NCI-H774 (cell line): ENCODE measurements around the gene CACNA2D3.

ENCODE experiments used
- DNase-seq: peaks from one replicate; lab custom pipeline; 2025; lab: John Stamatoyannopoulos, UW

CACNA2D3 gene

DNA sequence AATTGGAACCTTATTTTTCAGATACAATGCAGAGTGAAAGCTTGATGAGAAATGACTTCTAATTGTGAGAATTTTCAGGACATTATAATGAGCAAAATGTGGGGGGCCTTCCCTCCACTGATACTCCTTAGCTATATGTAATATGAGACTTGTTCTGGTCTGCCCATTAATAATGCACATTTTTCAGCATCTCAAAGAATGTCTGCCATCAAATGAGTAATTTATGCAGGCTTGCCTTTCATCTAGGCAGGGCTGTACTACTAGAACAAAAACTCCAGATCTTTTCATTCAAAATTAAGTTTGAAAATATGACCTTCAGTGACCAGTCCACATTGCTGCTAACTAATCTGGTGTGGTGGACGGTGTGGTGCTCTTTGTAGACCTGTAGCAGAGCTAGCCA, 678.1 kb downstream of the CACNA2D3 start:
- no peak for DNase-seq

DNA sequence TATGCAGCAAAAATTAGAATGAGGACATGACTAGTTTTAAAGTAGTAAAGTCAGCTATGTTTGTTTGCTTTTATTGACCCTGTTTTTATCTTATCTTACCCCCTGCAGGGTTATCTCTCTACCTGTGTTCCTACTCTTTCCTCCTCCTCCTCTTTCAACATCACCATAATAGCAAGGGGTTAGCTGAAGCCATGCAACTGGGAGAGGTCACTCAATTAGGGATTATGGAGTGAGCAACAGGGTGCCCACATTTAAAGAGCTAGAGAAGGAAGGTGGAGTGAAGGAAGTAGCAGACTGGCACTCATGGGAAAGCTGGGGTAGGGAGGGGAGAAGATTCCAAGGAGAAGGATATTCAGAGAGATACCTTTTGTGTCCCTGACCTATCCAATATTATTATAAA, 679.6 kb downstream of the CACNA2D3 start:
- DNase-seq = no peak

- DNase-seq = no peak
Observed at GRCh38 chr3:54810401-54810800, 688.0 kb downstream of the CACNA2D3 start.

- DNase-seq = no peak
Observed at GRCh38 chr3:54814224-54814623, 691.9 kb downstream of the CACNA2D3 start.

- no peak for DNase-seq
Observed at GRCh38 chr3:54817628-54818027, 695.3 kb downstream of the CACNA2D3 start.

DNA sequence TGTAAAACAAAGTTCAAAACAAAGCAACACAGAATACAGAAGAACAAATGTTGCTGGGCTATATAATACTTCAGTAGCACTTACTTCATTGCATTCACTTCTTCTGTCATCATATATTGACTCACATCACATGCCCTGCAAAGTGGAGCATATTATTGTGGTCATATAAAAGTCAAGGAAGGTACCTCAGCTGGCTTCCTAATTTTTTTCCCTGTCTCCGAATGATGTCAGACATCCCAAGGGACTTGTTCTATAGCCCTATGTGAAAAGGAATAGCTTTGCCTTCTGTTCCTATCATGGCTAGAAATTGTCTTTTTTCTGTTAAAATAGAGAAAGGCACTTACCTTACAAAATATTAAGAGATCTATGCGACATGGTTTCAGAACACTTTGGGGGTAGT, 696.1 kb downstream of the CACNA2D3 start:
- no peak for DNase-seq

DNA sequence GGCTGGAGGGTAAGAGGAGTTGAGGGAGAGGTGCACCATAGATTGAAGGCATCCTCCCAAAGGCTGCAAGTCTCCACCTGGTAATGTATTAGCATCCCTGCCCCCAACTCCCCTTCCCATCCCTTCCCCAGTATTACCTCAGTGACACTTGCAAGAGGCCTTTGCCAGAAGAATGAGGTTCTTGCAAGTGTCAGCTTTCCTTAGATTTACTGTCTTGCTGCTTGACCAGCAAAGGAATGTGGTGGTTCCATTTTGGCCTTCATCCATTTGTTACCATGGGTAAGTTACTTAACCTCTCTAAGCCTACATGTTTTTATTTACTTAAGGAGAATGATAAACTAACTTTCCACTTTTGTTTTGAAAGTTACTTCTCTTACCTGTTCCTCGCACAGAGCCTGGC, 696.6 kb downstream of the CACNA2D3 start:
- no peak for DNase-seq

DNA sequence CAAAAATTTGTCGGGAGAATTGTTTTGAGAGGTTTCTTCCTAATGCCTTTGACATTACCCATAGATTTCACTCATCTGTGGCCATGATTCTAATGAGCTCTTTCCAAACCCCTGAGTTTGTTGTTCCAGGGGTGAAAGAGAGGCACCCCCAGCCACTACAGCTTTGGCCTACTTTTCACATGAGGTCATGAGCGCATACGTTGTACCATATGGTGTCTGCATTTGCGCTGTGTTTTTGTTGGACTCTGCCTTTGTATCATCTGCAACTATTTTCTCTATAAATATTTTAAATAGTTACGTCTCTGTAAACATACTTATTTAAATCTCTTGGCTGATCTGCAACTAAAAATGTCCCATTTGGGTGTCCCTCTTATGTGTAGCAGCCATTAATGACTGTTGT, 697.6 kb downstream of the CACNA2D3 start:
- no peak for DNase-seq

DNA sequence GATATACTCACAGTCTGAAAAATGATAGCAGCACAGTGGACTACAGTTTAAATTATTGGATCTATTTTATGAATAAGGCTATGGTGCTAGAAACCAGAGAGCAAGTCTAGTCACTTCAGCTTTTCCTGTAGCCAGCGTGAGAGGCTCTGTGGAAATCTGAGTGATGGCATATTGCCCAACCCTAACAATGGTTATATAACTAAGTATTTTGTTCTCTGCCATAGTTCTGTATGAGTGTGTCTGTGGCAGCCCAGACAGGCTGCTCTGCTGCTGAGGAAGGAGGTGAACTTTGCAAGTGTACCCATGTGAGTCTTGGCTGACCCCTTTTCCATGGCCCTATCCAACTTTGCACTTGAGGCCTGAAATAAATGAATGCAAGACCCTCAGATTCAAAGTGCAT, 699.9 kb downstream of the CACNA2D3 start:
- DNase-seq = no peak

- DNase-seq = no peak
Observed at GRCh38 chr3:54826251-54826691, 703.9 kb downstream of the CACNA2D3 start.

- no peak for DNase-seq
Observed at GRCh38 chr3:54827056-54827687, 704.8 kb downstream of the CACNA2D3 start.

GRCh38 chr3:54827776-54828175, 705.4 kb downstream of the CACNA2D3 start:
- no peak for DNase-seq

DNA sequence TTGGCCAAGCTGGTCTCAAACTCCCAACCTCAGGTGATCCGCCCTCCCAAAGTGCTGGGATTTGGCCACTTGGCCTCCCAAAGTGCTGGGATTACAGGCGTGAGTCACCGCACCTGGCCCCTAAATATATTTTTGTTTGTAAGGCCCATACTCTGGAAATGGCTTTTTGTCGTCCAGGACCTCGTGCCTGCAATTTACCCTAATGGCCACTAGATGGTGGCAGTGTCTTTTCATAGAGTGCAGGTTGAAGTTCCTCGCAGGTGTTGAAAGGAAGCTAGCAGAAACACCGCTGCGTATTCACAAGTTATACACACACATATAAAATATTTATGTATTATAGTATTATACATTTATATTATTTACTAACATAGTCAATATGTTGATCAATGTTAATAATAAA, 708.3 kb downstream of the CACNA2D3 start:
- DNase-seq = no peak

DNA sequence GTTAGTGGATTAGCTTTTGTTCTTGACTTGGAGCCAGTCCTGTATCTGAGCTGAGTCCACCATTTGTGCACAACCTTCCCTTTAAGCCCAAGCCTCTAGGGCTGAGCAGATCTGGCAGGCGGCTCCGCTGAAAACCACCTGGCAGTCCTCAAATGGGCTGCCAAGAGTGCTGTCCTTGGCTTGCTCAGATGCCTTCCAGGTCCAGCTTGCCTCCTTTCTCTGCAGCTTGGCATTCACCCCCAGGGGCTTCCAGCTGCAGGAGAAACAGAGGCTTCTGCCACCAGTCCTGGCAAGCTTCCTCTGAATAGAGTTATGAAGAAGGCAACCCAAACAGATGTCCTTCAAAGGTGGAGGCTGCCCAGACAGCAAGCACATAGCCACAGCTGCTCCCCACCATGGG, 708.8 kb downstream of the CACNA2D3 start:
- no peak for DNase-seq

DNA sequence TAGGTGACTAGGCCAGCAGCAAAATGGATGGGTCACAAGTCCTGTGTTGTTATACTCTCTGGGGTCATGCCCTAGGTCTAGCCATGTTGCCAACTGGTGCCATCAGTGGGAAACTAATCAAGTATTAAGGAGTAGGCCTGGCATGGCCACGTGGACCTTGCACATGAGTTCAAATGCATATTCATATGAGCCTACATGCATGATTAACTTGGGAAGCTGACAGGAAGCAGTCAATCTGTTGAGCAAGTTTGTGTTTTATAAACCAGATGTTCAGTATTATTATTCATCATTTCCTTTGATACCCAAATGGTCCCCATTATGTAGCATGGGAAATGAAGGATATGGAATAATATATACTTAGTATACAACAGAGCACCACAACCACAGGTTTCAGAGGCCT, 710.5 kb downstream of the CACNA2D3 start:
- DNase-seq = no peak

DNA sequence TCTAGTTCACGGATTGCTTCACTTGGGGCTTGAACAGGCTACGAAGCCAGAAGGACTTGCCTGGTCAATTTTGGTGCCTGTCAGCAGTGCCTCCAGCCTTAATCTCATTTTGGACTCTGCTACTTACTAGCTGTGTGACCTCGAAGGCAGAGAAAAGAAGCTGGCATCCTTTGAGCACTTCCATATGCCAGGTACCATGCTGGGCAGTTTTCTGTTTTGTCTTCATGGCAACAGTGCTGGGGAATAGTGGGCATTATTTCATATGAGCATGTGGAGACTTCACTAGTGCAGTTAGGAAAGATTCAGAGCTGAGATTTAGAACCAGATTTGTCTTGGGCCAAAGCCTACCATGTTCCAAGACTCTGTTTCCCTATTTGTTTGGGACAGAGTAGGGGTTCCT, 713.3 kb downstream of the CACNA2D3 start:
- no peak for DNase-seq

DNA sequence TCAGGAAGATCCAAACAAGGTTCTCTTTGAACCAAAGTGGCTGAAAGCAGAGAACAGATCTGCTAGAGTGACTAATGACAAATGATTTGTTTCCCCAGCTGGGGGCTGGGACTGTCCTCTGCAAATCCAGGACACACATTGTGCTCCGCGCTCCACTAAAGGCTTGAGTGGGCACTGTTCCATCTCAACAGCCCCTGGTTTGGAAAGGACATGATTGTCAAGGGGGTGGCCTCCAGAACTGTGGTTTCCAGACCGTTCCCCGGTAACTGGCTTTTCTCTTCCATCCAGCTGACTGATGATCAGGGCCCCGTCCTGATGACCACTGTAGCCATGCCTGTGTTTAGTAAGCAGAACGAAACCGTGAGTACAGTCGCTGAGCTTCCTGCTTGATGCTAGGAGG, 714.5 kb downstream of the CACNA2D3 start:
- DNase-seq = no peak

DNA sequence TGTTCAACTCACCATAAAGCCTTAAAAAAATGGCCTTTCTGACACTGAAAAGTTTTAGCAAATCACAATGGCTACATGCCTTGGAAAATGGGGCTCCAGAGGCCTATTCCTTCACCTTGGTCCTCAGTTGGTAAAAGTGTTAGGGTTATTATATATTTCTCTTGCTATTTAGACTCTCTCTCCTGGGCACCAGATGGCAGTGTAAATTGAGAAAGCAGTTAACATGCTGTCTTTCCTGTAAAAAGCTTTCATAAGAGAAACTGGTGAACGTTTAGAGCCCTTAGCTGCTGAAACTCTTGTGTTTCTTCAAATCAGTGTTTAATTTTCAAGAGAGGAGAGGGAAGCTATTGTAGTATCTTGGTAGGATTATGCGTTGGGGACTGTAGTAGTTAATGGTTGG, 715.6 kb downstream of the CACNA2D3 start:
- no peak for DNase-seq

GRCh38 chr3:54841471-54841870, 719.1 kb downstream of the CACNA2D3 start:
- DNase-seq = no peak

DNA sequence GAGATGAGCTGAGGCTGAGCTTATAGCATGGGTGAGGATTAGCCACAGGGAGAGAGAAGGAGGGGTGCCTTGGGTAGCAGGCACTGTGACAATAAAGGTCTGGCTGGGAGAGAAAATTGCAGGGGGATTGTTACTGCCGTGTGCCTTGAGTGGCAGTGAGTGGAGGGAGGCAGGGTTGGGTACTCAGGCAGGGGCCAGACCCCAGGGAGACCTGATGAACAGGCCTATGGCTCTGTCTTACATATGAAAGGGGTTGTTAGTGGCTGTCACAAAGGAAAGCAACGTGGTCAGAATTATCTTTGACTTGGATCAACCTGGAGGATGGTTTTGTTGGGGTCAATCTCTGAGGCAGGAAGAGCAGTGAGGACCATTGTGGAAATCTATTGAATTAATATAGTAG, 721.0 kb downstream of the CACNA2D3 start:
- DNase-seq = no peak

GRCh38 chr3:54844211-54844610, 721.9 kb downstream of the CACNA2D3 start:
- no peak for DNase-seq

GRCh38 chr3:54845011-54845410, 722.7 kb downstream of the CACNA2D3 start:
- no peak for DNase-seq

DNA sequence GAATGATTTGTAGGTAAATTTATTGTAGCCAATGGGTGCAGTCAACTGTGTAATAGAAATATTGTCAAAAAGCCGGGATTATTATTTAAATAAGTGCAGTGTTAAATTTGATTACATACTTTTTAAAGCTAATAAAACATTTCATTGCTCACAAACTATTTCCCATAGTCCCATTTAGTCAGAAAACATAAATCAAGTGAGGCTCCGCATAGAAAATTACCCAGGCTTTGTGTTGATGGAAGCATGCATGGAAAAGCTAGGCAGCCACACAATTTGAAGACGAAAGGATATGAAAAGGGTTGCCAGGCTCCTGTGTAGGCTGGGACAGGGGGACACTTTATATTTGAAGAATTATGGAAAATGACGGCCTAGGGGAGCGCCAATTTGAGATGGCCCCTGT, 723.2 kb downstream of the CACNA2D3 start:
- no peak for DNase-seq

DNA sequence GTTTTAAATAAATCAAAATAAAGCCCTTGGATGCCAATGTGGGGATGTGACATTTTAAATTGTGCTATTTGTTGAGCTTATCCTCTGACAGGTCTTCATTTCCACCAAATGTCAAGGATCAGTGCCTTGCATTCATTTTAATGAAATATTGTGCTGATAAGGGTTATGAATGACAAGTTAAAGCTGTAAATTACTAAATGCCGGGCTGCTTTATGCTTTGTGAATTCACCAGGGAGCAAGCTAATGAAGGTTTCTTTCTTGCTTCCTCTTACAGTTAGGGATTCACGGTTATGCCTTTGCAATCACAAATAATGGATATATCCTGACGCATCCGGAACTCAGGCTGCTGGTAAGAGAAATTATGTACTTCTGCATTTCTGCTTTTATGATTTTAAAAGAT, 723.8 kb downstream of the CACNA2D3 start:
- no peak for DNase-seq

DNA sequence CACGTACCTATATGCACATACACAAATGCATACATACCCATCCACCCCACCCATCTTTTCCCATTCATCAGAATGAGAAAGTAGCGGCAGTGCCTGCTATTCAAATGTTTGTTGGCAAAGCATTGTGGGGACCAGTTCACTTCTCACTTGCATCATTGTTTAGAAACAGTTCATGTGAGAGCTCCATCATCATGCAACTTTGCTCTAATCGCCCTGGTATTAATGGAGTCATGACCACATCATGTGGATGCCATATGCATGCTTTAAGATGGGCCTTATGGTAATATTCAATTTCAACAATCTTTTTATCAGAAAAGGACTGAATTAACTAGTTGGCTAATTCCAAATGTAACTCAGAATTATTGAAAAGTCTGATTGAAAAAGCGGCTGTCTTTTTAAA, 725.0 kb downstream of the CACNA2D3 start:
- no peak for DNase-seq
